ENCODE results near the gene KLHL14. TPM values are rescaled to one million over a fixed set of nuclear protein-coding genes. Genes with fewer than 3 reads are reported as not detected.
"Not testable (repeated sequence)": the region's sequence is repeated elsewhere in the genome, so short reads cannot be mapped to it uniquely, and the experiment has no call there.

The KLHL14 gene
- not detected for total RNA-seq

GRCh38 chr18:32772581-32773381 is at the start of gene KLHL14:
Gene KLHL14 (minus strand): TSS chr18:32773023. CDS start chr18:32770591, 2,432 bp downstream.
- POLR2A ChIA-PET, result no interaction called here
- CTCF ChIA-PET, result no interaction called here

- POLR2A ChIA-PET, result no interaction called here
- CTCF ChIA-PET, result no interaction called here
Measured at GRCh38 chr18:32822197-32822596, 49.4 kb upstream of the KLHL14 start.

DNA sequence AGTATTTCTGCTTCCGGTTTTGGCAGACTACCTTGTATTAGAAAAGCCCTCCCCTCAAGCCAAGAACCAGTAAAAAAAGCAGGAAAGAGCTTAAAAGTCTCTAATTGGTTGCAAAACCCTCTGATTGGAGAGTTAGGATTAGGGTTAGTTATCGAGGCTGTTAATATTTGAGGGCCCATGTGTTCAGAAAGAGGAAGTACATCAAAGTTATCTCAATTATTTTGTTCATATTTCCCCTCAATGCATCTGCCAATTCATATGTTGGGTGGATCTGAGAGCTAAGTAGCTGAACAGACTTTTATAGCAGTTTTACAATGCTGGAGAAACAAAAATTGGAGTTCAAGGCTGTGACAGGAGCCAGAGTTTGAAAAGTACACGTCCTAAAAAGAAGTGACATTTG is 43.1 kb upstream of the KLHL14 start:
- ChIA-PET POLR2A (no interaction called here), CTCF (no interaction called here)

GRCh38 chr18:32812342-32812741 is 39.5 kb upstream of the KLHL14 start:
- ChIA-PET CTCF (no interaction called here), POLR2A (no interaction called here)

- POLR2A ChIA-PET, result no interaction called here
- CTCF ChIA-PET, result no interaction called here
Measured at GRCh38 chr18:32810314-32810713, 37.5 kb upstream of the KLHL14 start.

DNA sequence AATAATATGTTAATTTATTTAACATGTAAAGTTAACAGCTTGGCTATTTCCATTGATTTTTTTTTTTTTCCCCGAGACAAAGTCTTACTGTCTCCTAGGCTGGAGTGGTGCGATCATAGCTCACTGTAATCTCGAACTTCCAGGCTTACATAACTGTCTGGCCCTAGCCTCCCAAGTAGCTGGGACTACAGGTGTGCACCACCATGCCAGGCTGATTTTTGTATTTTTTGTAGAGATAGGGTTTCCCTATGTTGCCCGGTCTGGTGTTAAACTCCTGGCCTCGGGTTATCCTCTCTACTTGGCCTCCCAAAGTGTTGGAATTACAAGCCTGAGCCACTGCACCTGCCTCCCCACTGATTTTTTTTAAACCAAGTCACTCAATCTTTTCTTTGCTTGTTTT is 32.5 kb upstream of the KLHL14 start:
- ChIA-PET CTCF (no interaction called here), POLR2A (no interaction called here)

DNA sequence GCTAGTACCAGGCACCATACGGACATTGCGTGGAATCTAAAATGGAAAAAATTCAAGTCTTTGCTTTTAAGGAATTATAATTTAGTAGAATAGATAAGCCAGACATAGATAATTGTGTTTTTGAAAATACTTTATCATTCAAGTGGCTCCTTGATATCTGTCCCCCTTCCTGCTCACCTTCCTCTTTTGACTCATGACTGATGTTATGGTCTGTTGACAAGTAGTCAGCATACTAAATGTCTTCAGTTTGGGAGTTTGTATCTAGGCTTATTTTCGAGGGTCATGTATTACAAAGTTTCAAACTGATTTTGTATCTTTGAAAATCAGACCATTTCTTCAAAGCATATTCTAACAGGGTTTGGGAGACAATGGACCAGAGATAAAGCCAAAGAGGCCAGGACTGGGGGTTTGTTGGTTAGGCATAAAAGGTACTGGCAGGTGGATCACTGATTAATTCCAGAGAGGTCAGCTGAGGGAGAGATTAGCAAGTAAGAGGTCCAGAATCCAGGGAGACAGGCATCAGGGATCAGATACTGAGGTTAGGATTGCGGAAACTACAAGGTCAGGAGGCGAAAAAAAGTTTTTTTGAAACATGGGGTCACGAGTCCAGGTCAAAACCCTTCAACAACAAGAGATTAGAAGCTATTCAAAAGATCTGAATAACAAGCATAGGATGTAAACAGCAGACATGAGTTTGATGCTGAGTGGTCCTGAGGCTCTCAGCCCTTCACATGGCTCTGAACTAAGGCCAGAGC is 31.5 kb upstream of the KLHL14 start:
- ChIA-PET POLR2A (no interaction called here), CTCF (no interaction called here)

- ChIA-PET CTCF (no interaction called here), POLR2A (no interaction called here)
Measured at GRCh38 chr18:32803568-32803967, 30.7 kb upstream of the KLHL14 start.

DNA sequence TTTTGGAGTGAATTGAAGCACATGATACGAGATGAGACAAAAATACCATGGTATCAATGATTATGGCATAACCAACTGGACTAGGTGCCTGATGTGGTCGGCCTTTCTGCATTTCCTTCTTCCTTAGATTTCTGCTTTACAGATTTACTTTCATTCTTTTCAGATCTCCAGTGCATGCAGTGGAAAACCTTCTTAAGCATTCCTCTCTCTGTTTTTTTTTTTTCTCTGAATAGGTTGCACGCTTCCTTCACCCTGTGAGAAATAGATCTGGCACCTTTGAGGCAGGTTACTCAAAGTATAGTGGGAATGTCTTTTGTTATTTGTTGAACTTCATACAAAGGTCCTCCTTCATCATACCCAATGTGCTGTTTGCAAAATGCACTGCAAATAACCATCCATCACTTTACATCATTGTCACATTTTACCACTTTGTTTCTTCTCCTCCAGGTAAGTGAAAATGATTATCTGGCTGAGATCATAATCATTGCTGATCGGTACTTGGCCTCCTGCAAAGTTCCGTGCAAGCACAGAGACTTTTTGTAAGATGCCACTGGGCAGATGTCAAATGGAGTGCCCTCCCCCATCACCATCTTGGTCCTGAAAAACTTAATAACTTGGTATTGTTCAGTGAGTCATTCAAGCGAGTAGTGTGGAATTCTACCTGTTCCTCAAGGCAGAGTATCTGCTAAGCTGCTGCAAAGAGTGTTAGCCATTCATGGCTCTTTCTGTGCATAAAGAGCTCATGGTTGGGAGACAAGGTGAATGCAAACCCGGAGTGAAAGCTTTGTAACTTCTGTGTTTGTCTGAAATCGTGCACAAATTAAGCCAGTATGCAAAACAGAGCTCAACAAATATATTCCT is 30.0 kb upstream of the KLHL14 start:
- ChIA-PET POLR2A (no interaction called here), CTCF (no interaction called here)

GRCh38 chr18:32801228-32801627 is 28.4 kb upstream of the KLHL14 start:
- CTCF ChIA-PET, result no interaction called here
- POLR2A ChIA-PET, result no interaction called here

DNA sequence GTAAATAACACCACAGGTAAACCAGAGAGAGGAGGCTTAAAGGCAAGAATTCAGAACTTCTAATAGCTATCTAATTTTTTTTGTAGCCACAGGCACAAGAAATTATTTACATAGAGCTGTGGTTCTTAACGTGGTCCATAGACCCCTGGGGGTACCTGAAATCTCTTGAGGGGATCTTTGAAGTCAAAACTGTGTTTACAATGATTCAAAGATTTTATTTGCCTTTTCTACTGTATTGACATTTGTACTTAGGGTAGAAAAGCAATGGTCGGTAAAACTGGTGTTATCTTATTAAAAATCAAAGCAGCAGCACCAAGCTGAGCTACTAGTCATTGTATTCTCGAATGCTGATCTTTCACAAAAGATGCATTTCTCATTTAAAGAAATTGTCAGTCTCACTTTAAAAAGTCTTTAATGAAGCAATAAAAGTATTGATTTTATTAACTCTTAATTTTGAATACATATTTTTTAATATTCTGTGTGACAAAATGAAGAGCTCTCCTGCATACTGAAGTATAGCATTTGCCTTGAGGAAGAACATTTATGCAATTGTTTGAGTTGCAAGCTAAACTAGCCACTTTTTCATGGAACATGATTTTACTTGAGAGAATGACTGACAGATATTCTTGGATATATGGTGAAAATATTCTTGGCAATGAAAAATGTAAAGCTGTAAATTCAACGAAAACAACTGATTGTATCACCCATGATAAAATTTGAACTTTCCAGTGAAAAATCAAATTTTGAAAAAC is 25.6 kb upstream of the KLHL14 start:
- ChIA-PET POLR2A (no interaction called here), CTCF (no interaction called here)

DNA sequence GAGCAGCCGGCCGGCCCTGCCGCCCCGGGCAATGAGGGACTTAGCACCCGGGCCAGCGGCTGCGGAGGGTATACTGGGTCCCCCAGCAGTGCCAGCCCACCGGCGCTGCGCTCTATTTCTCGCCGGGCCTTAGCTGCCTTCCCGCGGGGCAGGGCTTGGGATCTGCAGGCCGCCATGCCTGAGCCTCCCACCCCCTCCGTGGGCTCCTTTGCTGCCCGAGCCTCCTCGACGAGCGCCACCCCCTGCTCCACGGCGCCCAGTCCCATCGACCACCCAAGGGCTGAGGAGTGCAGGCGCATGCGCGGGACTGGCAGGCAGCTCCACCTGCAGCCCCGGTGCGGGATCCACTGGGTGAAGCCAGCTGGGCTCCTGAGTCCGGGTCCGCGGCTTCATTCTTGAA is 21.8 kb upstream of the KLHL14 start:
- CTCF ChIA-PET, POLR2A ChIA-PET: not testable (repeated sequence)

DNA sequence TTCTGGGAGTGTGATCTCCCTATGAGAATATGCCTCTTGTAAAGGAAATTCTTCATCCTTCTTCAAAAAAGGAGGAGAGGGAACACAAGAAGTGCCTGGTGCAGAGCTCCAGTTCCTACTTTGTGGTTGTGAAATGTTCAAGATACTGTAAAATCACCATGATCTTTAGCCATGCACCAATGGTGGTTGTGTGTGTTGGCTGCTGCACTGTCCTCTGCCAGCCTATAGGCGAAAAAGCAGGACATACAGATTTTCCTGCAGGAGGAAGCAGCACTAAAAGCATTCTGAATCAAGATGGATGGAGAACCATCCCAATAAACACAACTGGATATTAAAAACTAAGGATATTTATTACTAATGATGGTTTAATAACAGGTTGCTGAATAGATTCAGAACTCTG is 6.2 kb upstream of the KLHL14 start:
- ChIA-PET CTCF (no interaction called here), POLR2A (no interaction called here)

DNA sequence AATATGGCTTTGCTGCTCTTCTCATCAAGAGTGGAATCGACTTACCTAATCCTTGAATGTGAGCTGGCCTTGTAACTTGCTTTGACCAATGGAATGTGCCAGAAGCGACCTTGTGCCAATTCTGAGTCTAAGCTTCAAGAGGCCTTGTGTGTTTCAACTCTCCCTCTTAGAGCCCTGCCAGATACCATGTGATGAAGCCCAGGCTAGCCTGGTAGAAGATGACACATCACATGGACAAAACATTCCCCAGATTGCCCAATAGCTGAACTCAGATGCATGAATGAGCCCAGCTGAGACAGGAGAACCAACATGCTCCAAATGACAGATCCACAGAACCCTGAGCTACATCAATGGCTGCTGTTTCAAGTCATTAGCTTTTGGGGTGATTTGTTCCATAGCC is 4.2 kb upstream of the KLHL14 start:
- ChIA-PET POLR2A (no interaction called here), CTCF (no interaction called here)

- CTCF ChIA-PET, result no interaction called here
- POLR2A ChIA-PET, result no interaction called here
Measured at GRCh38 chr18:32776561-32776960, 3.7 kb upstream of the KLHL14 start.

- ChIA-PET POLR2A (no interaction called here), CTCF (no interaction called here)
Measured at GRCh38 chr18:32775628-32776027, 2.8 kb upstream of the KLHL14 start.

DNA sequence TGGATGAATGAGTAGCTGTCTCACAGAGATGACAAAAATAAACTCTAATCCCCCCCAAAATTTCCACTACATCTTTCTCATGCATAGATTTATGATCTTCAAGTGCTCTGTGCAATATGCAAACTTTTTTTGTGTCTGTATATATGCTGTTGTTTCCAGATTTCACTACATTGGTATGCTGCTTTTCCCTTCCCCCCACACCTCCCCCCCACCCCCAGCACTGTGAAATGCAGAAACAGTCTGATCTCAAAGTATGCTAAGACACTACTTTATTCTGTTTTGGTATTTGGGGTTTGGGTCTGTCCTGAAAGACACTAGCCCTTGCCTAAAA is 524 bp upstream of the KLHL14 start:
- POLR2A ChIA-PET, result no interaction called here
- CTCF ChIA-PET, result no interaction called here

DNA sequence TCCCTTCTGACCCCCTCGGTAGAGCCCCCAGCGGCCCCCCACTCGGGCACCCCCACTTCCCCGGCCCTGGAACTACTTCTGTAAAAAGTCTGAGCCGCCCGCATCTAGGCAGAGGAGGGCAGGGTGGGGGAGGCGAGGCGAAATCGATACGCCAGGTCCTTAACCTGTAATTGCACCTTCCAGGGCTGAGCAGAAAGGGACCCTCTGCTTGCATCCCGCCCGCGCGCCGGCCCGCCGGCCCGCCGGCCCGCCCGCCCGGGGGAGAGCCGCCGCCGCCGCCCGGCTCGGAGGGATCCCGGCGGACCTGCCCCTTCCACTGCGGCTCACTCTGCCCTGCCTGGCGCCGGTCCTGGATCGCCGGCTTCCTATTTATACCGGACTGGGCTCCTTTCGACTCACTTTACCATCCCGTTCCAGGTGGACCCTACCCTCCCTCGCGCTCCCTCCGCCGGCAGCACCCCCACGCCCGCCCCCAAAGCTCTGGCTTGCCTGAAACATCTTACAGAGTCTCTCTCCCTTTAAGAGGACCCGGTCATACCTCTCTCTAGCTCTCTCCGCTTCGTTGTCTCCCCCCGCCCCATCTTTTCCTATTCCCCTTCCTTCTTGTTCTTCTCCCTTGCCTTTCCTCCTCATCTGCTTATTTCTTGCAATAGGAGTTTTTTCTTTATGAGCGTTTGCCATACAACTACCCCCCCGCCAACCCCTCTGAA is 797 bp downstream of the KLHL14 start:
- POLR2A ChIA-PET, result no interaction called here

GRCh38 chr18:32771169-32771751 is 1.6 kb downstream of the KLHL14 start:
- ChIA-PET POLR2A (no interaction called here), CTCF (no interaction called here)

More for the DNA sequence above, 797 bp downstream of the KLHL14 start:
- CTCF ChIA-PET, result interaction anchor here (0.6 kb wide), 1 partner anchor 57 kb away, joined by 3 read pairs; no protein-coding TSS in a partner anchor
